EH (cell line): ENCODE results near the gene CA10.
A peak's percentile ranks its signal among the peaks of the same experiment; 100 is the strongest.

Experiments
- DNase-seq: peaks from one replicate; pipeline ENCODE4 v3.0.0-alpha.2; 2015; ENCODE audit warnings: low read depth

Gene CA10

DNA sequence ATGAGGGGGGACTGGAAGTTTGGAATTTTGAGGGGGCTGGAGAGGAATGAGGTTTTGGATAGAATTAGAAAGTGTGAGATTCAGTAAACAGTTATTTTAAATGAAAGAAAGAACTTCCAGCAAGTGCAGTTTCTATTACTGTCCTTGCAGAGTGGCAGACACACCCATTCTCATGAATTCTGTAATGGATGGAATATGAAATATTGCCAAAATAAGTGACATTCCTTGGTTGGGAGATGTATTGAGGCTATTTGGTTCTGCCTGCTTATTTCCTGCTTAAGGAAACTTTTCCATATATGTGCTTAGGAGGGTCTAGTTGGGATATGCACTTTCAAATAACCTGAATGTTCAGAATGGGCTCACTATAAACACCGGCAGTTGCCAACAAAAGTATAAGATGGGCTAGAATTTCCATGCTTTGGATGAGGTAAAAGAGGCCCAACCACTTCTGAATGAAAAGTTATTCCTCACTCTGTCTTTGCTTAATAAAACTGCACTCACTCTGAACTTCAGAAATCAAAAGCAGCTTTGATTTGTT is 434.4 kb downstream of the CA10 start:
- DNase-seq: no peak

DNA sequence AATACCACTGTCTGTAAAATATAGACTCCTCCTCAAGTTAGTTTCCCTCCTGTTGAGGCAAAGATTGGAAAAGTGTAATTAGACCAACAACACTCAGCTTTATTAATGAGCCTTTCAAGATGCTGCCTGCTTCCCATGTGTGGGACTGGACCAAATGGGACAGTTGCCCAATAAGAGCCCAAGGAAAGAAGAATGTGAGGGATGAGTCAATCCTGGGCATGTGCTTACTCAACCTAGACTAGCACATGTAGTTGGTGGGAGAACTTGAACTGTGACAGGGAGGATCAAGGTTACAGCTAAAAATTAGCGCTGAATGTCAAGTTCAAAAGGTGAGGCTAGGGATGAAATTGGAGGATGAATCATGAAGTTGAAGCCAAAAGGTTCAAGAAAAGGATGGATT is 435.5 kb downstream of the CA10 start:
- no peak for DNase-seq

DNA sequence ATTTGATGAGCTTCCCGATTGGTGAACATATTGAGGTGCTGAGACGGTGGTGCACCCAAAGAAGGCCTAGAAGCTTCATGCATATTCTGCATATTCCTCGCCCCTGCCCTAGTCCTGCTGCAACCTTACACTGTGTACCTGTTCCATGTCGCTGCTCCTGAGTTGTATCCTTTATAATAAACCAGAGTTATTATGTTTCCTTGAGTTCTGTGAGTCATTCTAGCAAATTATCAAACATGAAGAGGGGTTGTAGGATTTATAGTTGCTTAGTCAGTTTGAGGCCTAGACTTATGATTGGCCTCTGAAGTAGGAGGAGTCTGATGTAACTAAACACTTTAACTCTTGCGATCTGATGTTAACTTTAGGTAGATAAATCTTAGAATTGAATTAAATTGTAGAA is 436.8 kb downstream of the CA10 start:
- DNase-seq: no peak

DNA sequence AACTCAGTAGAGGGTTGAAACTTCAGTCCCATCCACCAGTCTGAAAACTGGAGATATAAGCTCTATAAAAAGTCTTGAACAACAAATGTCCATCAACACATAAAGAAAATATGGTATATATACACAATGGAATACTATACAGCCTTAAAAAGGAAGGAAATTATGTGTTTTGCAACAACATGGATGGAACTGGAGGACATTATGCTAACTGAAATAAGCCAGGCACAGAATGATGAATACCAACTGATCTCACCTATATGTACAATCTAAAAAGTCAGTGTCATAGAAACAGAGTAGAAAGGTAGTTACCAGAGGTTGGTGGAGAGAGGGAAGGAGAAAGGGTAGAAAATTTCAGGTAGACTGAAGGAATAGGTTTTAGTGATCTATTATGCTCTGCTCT is 438.1 kb downstream of the CA10 start:
- DNase-seq: no peak

DNA sequence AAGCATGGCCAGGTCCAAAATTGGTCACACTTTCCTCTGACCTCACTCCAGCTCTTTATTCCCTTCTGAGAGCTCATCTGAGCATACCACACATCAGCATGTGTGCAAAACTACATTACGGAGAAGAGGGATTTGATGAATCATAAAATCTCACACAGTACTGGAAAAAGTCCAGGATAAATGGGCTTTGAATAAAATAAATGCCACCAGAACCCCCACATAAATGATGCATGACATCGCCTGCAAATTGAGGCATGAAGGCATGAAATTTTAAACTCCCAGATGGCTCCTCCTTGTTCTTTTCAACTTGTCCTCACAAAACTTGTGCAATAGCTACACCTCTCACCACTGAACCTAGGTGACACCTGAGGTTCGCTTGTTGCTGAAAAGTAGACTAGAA is 439.5 kb downstream of the CA10 start:
- DNase-seq: no peak

DNA sequence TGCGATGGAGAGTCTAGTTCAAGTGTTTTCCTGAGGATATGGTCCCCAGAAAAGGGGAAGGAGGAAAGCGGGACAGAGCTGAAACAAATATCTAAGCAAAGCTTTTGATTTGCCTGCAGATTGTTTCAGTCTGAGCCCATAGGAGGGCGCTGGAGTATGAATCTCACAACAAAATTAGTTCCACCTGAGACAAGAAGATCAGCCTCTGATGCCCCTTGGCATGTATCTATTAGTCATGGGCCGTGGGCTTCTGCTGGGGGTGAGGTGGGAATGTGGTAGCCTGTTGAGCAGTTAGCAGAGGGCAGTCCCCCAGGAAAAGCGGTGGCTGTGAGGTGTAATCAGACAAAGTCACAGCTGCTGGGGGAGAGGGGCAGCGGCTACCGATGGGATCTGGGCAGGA is 446.9 kb downstream of the CA10 start:
- no peak for DNase-seq

DNA sequence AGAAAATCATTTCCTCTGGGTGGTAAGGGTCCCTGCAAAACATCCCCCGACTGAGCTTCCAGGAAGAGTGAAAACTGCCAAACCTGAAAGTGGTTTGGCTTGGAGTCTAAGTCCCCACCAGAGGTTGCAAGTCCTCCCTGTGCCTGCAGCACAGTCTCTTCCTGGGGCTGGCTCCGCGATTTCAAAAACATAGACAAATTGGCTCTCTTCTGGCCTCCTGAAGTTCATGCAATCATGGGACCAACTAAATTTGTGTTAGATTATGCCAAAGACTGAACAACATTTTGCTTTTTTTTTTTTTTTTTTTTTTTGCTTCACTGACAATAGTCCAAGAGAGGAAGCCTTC is 447.9 kb downstream of the CA10 start:
- DNase-seq: no peak

DNA sequence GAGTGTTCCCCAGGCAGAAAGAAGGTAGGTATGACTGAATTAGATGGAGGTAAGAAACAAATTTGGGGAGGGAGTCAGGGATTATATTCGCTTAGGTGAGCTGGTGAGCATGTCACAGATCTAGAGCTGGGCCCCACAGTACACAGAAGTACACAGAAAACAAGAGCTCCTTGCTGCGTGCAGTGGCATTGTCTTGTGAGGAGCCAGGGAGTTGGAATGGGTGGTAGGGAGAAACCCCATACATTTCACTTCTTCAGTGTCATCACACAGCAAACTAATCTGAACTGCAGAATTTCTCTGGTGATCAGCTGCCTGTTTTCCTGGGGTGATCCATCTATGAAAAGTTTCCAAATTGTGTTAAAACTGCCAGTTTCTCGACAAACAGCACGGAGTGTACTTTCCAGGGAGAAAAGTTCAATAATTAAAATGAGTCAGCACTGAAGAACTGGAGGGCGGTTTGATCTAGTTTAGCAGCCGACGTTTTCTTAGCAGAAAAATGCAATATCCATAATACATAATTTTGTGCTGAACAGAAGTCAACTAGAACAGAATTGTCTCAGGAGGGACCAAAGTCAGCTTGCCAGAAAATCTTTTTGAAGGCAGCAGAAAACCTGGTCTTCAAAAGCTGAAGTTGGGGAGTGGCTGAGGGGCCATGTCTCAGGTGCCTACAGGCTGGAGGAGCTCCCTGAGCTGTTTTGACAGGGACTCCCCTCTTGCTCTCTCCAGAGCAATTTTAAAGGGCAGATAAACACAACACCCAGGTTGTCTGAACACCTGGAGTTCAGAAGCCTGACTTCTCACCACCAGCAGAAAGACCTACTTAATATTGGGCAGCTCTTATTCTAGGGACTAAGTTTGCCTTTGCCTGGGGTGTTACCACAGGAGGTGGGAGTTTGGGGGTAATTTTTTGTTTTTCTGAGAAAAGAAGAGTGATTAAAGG is 448.6 kb downstream of the CA10 start:
- DNase-seq: no peak

DNA sequence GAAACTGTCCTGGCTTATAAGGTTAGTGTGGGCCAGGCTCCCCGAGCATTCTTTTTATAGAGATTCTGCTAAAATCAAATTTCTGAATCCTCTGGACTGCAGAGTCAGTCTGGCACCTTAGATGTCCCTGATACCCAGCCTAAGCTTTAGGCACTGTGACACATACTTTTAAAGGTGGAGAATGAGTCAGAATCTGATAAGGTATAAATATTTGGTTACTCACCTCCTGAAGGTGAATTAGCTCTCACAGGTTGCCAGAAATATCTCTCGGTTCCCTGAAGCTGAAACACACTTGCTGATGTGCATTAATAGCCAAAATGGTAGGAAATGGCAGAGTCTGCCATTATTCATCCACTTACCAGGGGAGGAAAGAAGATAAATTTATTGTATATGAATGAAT is 451.3 kb downstream of the CA10 start:
- no peak for DNase-seq

DNA sequence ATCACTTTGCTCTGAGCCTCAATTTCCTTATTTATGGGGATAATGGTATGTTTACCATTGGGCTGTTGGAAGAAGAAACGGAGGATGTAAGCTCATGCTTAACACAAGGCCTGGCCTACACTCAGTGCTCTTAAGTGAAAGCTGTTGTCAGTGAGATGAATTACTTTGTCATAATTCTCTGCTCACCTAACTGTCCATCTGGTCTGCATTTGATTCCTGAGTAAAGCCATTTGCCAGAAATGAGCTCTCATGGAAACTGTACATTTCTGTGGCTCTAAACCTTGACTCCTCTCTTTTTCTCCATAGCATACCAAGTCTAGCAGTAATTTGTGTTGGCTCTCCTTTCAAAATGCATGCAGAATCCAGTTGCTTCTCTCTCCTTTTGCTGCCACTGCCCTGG is 452.4 kb downstream of the CA10 start:
- DNase-seq: no peak

DNA sequence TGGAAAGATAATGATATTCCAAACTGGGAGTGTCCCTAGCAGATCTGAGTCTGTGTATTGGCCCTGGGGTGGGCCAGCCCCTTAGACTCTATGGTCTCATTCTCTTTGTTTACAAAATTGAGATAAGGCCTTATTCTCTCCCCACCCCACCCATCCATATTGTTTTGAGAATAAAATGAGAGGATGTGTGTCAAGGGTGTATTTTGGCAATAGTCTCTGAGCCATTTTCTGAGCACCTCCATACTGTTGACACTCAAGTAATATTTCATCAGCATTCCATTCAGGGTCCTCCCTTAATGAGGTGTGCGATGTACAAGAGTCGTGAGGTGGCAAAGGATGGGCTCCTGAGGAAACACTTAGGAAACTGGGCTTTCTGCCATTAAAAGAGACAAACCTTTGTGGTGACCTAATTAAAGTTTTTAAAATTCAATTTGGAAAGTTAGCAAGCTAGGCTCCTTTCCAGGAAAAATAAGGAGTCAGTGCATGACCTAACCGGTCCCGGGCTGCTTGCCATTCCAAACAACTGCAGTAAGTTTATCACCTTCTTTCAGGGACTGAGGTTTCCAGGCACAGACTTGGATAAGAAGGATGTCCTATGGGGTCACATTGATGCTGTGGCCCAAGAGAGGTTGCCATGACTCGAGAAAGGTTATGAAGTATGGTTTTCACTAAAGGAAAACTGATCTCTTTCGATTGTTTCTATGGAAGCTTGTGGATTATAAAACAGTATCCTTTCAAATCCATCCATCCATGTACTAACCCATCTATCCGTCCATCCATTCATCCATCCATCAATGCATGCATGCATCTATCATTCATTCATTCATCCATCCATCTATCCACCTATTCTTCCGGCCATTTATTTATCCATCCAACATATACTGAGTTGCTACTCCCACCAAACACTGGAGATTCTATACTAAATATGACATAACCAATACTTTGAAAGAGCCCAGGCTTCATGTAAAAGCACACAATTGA is 454.9 kb downstream of the CA10 start:
- DNase-seq: peak; percentile 7

DNA sequence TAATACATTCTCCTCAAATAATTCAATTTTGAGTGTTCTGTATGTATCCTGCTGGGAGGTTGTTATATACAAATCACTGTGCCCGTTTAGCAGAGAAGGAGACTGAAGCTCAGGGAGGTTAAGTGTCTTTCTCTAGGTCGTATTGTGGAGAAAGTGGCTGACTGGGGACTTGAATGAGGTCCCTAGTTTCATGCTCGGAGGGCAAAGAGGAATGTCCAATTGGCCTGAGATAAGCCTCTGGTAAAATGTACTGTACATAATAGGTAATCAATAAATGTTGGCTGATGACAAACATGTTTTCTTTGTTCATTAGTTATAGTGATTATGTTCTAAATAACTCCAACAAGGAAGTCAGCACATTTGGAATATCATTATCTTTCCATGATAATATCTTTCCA is 455.6 kb downstream of the CA10 start:
- no peak for DNase-seq

DNA sequence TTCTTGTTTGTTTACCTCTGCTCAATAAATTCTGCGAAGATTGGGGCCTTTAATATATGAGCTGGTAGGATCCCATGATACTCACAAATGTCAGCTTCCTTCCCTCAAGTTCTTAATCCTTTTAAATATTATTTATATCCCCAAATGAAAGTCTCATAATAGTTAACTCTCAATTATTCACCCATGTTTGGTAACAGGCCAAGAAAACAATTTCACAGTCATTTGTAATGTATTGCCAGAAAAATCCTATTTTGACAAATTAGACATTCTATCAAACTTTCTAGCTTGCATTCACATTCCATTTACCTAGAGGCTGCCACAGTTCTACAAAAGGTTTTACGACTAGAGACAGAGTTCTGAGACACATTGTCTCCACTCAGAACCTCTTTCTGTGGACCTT is 457.0 kb downstream of the CA10 start:
- no peak for DNase-seq

DNA sequence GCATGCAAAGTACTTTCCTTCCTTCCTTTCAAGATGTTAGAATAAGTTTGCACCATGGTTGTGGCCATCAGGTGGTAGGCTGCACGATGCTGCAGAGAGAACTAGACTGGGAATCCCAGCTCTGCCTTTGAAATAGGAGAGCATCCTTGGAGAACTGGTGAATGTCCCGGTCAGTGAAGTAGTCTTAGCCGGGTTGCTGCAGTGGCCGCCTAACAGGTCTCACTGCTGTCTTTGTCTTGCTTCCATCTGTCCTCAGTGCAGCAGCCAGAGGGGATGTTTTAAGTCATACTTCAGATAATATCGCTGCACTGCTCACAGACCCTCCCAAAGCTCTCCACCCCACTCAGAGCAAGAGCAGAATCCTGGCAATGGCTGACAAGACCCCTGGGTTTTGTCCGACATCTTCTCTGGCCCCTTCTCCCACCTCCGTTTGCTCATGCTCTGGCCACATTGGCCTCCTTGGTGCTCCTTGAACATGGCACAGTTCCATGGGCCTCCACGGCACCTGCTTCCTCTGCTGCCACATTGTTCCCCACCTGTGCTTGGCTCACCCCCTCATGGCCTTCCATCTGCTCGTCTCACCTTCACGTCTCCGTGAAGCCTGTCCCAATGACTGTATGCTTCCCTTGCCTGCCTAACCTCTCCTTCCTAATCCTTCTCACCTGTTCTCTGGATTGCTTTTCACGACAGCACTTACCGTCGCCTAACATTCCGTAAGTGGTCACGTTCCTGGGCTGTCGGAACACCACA is 458.3 kb downstream of the CA10 start:
- DNase-seq: no peak

DNA sequence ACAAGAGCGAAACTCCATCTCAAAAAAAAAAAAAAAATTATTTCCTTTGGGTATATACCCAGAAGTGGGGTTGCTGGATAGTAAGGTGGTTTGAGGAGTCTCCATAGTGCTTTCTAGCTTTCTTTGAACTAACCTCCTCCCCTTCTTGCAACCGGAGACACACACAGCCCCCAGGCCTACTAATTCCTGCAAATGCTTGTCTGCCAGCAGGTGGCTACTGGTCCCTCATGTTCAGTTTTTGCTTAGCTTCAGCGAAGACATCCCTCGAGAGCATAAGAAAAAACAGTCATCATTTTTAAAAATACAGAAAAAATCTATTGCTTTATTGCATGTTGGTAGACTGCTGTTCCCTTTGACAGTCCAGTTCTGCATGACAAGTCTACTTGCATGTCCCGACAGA is 459.2 kb downstream of the CA10 start:
- DNase-seq: no peak

DNA sequence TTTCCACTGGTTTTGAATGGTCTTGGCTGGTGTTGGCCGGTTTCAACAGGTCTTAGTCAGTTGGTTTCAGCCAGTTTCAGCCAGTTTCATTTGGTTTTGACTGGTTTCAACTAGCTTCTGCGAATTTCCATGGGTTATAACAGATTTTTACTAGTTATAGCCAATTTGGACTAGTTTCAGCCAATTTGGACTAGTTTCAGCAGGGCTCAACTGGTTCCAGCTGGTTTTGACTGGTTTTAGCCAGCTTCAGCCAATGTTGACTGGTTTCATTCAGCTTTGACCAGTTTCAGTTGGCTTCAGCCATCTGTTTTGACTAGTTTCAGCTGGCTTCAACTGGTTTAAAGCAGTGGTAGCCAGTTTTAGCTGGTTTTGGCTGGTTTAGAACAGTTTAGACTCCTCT is 465.6 kb downstream of the CA10 start:
- no peak for DNase-seq

DNA sequence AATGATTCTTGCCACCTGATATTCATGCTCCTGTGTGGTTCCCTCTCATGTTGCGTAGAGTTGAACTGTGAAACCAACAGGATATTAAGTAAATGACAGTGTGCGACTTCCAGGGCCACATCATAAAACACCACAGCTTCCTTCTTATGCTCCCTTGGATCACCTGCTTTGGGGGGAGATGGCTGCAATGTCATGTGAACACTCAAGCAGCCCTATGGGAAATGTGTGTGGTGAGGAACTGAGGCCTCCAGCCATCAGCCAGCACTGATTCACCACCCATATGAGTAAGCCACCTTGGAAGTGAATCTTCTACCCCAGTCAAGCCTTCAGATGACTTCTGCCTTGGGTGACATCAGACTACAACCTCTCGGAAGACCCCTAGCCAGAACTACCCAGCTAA is 470.6 kb downstream of the CA10 start:
- DNase-seq: no peak

DNA sequence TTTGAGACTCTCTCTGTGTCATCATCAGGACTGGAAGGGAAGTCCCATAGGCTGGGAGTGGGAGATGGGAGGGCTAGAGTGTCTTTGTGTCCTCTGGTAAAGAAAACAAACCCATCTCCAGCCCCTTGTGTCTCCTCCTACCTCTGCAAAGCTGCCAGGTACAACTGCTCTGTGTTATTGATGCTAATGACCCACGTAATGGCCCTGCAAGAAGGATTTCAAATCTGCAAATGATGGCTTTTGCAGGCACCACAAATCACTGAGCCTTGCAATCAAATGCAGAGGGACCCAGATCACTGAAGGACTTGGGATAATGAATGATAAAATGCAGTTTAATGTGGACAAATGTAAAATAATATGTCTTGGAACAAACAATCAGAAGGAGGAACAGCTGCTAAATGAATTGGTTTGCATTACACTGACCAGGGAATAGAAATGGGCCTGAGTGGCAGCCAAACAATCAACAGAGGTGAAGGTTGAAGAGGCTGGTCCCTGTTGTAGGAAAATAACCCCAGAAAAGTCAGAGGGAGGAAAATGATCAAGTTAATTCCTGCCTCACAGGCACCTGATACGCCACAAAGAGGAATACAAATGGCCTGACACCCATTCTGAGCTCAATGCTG is 473.1 kb downstream of the CA10 start:
- DNase-seq: no peak

DNA sequence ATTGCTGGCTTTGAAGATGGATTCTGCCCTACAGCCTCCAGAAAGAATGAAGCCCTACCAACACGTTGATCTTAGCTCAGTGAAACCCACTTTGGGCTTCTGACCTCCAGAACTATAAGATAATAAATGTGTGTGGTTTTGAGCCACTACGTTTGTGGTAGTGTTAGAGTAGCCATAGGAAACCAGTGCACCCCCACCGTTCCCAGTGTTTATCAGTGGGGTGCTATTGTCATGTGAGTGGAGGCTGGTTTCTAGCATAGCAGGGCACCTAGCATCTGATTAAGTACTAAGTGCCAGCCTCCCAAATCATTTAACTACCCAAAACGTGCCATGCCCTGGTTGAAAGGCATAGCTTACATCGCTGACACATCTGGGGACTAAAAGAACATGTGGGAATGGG is 474.3 kb downstream of the CA10 start:
- no peak for DNase-seq

DNA sequence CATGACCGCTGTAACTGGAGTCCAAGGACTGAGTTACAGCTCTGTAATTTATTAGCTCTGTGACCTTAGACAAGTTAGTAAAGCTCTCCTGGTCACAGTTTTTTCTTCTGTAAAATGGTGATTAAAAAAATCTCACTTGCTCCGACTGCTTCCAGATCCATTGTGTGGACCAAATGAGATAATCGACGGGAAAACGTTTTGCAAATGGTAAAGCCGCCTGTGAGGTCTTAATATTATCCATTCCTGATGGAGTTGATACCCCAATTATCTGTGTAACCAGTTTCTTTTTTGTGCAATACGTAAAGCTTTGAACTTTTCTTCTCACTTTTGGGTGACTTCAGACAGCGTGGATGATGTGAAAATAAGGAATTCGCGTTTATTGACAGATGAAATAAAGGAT is 475.2 kb downstream of the CA10 start:
- DNase-seq: no peak

DNA sequence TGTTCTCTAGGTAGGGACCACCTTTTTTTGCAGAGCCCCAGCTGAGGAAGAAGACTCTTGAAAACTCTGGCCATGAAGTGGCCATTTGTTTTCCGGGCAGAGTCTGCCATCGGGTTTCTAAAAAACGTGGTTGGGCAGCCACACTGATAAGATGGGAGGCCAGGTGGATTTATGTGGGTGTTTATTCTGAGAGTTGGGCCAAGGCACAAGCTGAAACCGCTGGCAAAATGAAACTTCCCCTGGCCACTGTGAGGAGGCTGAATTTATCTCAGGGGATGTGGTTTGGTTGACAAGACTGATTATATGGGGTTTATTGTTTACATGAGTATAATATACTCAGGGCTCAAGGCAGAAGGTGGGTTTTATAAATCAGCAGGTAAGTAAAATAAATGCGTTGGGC is 476.4 kb downstream of the CA10 start:
- no peak for DNase-seq

DNA sequence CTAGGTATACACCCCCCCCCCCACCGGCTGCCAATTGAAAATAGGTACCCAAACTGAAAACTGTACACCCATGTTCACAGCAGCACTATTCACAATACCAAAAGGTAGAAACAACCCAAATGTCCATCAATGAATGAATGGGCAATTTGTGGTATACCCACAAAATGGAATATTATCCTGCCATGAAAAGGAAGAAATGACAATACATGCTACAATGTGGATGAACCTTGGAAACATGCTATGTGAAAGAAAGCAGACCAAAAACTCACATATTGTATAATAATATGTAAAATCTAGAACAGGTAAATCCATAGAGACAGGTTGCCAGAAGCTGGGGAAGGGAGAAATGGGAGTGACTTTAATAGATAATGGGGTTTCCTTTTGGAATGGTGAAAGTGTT is 480.6 kb downstream of the CA10 start:
- DNase-seq: no peak
